ENCODE results near the gene CFAP57.
A peak's percentile ranks its signal among the peaks of the same experiment; 100 is the strongest.
"Not testable (repeated sequence)": the region's sequence is repeated elsewhere in the genome, so short reads cannot be mapped to it uniquely, and the experiment has no call there.

Gene CFAP57

GRCh38 chr1:43171876-43172526 is at the start of gene CFAP57, which contains the start of gene EBNA1BP2:
CFAP57 (plus strand) TSS chr1:43172330; CDS start chr1:43172754, 424 bp downstream.
EBNA1BP2 (minus strand) TSS chr1:43172290; CDS start chr1:43172118, 172 bp downstream.
- peak; percentile 100 for DNase-seq

- peak; percentile 72 for DNase-seq
Observed at GRCh38 chr1:43123031-43123430, 49.1 kb upstream of the CFAP57 start.

GRCh38 chr1:43128816-43129215 is 43.3 kb upstream of the CFAP57 start:
- DNase-seq: no peak

GRCh38 chr1:43129426-43129825 is 42.7 kb upstream of the CFAP57 start:
- no peak for DNase-seq

GRCh38 chr1:43134068-43134467 is 38.1 kb upstream of the CFAP57 start:
- DNase-seq: no peak

- DNase-seq: no peak
Observed at GRCh38 chr1:43134640-43135039, 37.5 kb upstream of the CFAP57 start.

- no peak for DNase-seq
Observed at GRCh38 chr1:43135857-43136781, 36.0 kb upstream of the CFAP57 start.

GRCh38 chr1:43137445-43138052 is 34.6 kb upstream of the CFAP57 start:
- DNase-seq: no peak

GRCh38 chr1:43139295-43139694 is 32.8 kb upstream of the CFAP57 start:
- not testable (repeated sequence) for DNase-seq

GRCh38 chr1:43140010-43140409 is 32.1 kb upstream of the CFAP57 start:
- no peak for DNase-seq

GRCh38 chr1:43140583-43140982 is 31.5 kb upstream of the CFAP57 start:
- DNase-seq: no peak

- no peak for DNase-seq
Observed at GRCh38 chr1:43143441-43143888, 28.7 kb upstream of the CFAP57 start.

- DNase-seq: no peak
Observed at GRCh38 chr1:43144237-43144636, 27.9 kb upstream of the CFAP57 start.

- DNase-seq: peak; percentile 100
Observed at GRCh38 chr1:43147625-43148327, 24.4 kb upstream of the CFAP57 start.

- DNase-seq: no peak
Observed at GRCh38 chr1:43149889-43150288, 22.2 kb upstream of the CFAP57 start.

GRCh38 chr1:43152866-43153265 is 19.3 kb upstream of the CFAP57 start:
- DNase-seq: no peak

- DNase-seq: no peak
Observed at GRCh38 chr1:43153443-43153842, 18.7 kb upstream of the CFAP57 start.

- DNase-seq: no peak
Observed at GRCh38 chr1:43156026-43156425, 16.1 kb upstream of the CFAP57 start.

GRCh38 chr1:43165162-43165561 is 7.0 kb upstream of the CFAP57 start:
- DNase-seq: no peak

GRCh38 chr1:43165765-43166164 is 6.4 kb upstream of the CFAP57 start:
- DNase-seq: no peak

- DNase-seq: no peak
Observed at GRCh38 chr1:43171312-43171875, 736 bp upstream of the CFAP57 start.

GRCh38 chr1:43172527-43172972 is 420 bp downstream of the CFAP57 start:
- peak; percentile 100 for DNase-seq

Data from NCI-H748 treated with DMSO at 0.1 percent for 48 hours (cell line).